Stimulated activated CD8-positive, alpha-beta memory T cell treated with anti-CD3 and anti-CD28 coated beads, Interleukin-15, amount 100 ng/mL, for 4 hours (primary cell): Measurements from ENCODE around the gene SLC12A5.
"Not testable (repeated sequence)": the region's sequence is repeated elsewhere in the genome, so short reads cannot be mapped to it uniquely, and the experiment has no call there.

Experiments used
- DNase-seq, 2 donors: peaks; one replicate each; pipeline ENCODE4 v3.0.0-alpha.2; 2020; ENCODE audit warnings: low read depth in 2 of 2

The SLC12A5 gene

GRCh38 chr20:46028772-46029371, at the start of gene SLC12A5:
Gene SLC12A5, plus strand, starts transcription at chr20:46029215. Its CDS starts 130 bp downstream, at chr20:46029345.
- DNase-seq, result no peak

- no peak for DNase-seq
Observed at GRCh38 chr20:45981261-45981660, 47.8 kb upstream of the SLC12A5 start.

GRCh38 chr20:45983279-45983743, 45.7 kb upstream of the SLC12A5 start:
- no peak for DNase-seq

GRCh38 chr20:45985573-45985972, 43.4 kb upstream of the SLC12A5 start:
- no peak for DNase-seq

- peak; percentile 38 to 45 for DNase-seq
Observed at GRCh38 chr20:45987108-45987780, 41.8 kb upstream of the SLC12A5 start.

- DNase-seq, result not testable (repeated sequence)
Observed at GRCh38 chr20:45988830-45989229, 40.2 kb upstream of the SLC12A5 start.

- DNase-seq, result no peak
Observed at GRCh38 chr20:45991616-45992015, 37.4 kb upstream of the SLC12A5 start.

GRCh38 chr20:45993197-45993951, 35.6 kb upstream of the SLC12A5 start:
- no peak for DNase-seq

GRCh38 chr20:45994761-45995493, 34.1 kb upstream of the SLC12A5 start:
- DNase-seq, result no peak

GRCh38 chr20:45995495-45996097, 33.4 kb upstream of the SLC12A5 start:
- DNase-seq, result not testable (repeated sequence)

GRCh38 chr20:45997187-45997586, 31.8 kb upstream of the SLC12A5 start:
- DNase-seq, result no peak

- no peak for DNase-seq
Observed at GRCh38 chr20:45998337-45998736, 30.7 kb upstream of the SLC12A5 start.

- DNase-seq, result no peak
Observed at GRCh38 chr20:45998761-45999160, 30.3 kb upstream of the SLC12A5 start.

- DNase-seq, result no peak
Observed at GRCh38 chr20:45999557-46000261, 29.3 kb upstream of the SLC12A5 start.

- DNase-seq, result no peak
Observed at GRCh38 chr20:46000262-46000996, 28.6 kb upstream of the SLC12A5 start.

- no peak for DNase-seq
Observed at GRCh38 chr20:46001498-46001897, 27.5 kb upstream of the SLC12A5 start.

- DNase-seq, result no peak
Observed at GRCh38 chr20:46002008-46002407, 27.0 kb upstream of the SLC12A5 start.

- DNase-seq, result no peak
Observed at GRCh38 chr20:46004187-46004586, 24.8 kb upstream of the SLC12A5 start.

GRCh38 chr20:46004889-46005473, 24.0 kb upstream of the SLC12A5 start:
- DNase-seq, result no peak
